Kidney glomerular epithelial cell (primary cell): Measurements from ENCODE around the gene NDFIP1.
A peak's percentile ranks its signal among the peaks of the same experiment; 100 is the strongest.

ENCODE experiments used
- DNase-seq: peaks from one replicate; lab custom pipeline; 2025; lab: John Stamatoyannopoulos, UW

NDFIP1 gene

GRCh38 chr5:142119051-142119625 is 10.6 kb downstream of the NDFIP1 start:
- no peak for DNase-seq

- DNase-seq = no peak
Observed at GRCh38 chr5:142120247-142120935, 11.8 kb downstream of the NDFIP1 start.

GRCh38 chr5:142122121-142122520 is 13.5 kb downstream of the NDFIP1 start:
- DNase-seq = no peak

- no peak for DNase-seq
Observed at GRCh38 chr5:142125378-142125777, 16.8 kb downstream of the NDFIP1 start.

- DNase-seq = no peak
Observed at GRCh38 chr5:142125963-142126362, 17.4 kb downstream of the NDFIP1 start.

- no peak for DNase-seq
Observed at GRCh38 chr5:142128675-142129208, 20.2 kb downstream of the NDFIP1 start.

- no peak for DNase-seq
Observed at GRCh38 chr5:142129446-142130066, 21.0 kb downstream of the NDFIP1 start.

- DNase-seq = no peak
Observed at GRCh38 chr5:142131394-142131793, 22.8 kb downstream of the NDFIP1 start.

GRCh38 chr5:142132916-142133315 is 24.3 kb downstream of the NDFIP1 start:
- no peak for DNase-seq

- DNase-seq = no peak
Observed at GRCh38 chr5:142133330-142134206, 25.0 kb downstream of the NDFIP1 start.

GRCh38 chr5:142134331-142135010 is 25.9 kb downstream of the NDFIP1 start:
- DNase-seq = no peak

- DNase-seq = no peak
Observed at GRCh38 chr5:142141463-142141862, 32.9 kb downstream of the NDFIP1 start.

GRCh38 chr5:142143878-142144277 is 35.3 kb downstream of the NDFIP1 start:
- peak; percentile 27 for DNase-seq

- DNase-seq = peak; percentile 70
Observed at GRCh38 chr5:142145106-142145900, 36.7 kb downstream of the NDFIP1 start.

- DNase-seq = no peak
Observed at GRCh38 chr5:142149363-142149762, 40.8 kb downstream of the NDFIP1 start.

- no peak for DNase-seq
Observed at GRCh38 chr5:142150431-142150830, 41.9 kb downstream of the NDFIP1 start.

GRCh38 chr5:142151436-142152383 is 43.1 kb downstream of the NDFIP1 start:
- peak; percentile 71 for DNase-seq

- DNase-seq = no peak
Observed at GRCh38 chr5:142152384-142152732, 43.8 kb downstream of the NDFIP1 start.

- DNase-seq = no peak
Observed at GRCh38 chr5:142153674-142154448, 45.3 kb downstream of the NDFIP1 start.
